Keratinocyte (primary cell): Measurements from ENCODE around the gene ZHX3. TPM values are rescaled to one million over a fixed set of nuclear protein-coding genes. Genes with fewer than 3 reads are reported as not detected.

Experiments
- DNase-seq: peaks from one replicate; pipeline ENCODE4 v3.0.0-alpha.2; 2011; ENCODE audit warnings: low read depth, missing footprints, low spot score
- FAIRE-seq: peaks from 2 replicates; lab custom pipeline; 2011; peaks lifted over from hg19 to GRCh38; lab: Jason Lieb, UNC
- H2AFZ ChIP-seq: 2 replicates; pipeline ENCODE4 v1.6.0; 2012; ENCODE audit warnings: low read length, control low read depth, inconsistent platforms; ENCODE audit not compliant: control insufficient read depth
- H3K27ac ChIP-seq: 2 replicates; pipeline ENCODE4 v1.5.1; 2011; ENCODE audit warnings: low read length; ENCODE audit not compliant: control insufficient read depth, insufficient read depth
- H3K27me3 ChIP-seq: 3 replicates; pipeline ENCODE4 v1.6.0; 2011; ENCODE audit warnings: low read length; ENCODE audit not compliant: control insufficient read depth, insufficient read depth; ENCODE audit errors: extremely low read depth
- H3K36me3 ChIP-seq, 2 experiments: 2 replicates in 1 of 2; 3 replicates in 1 of 2; pipeline ENCODE4 v1.5.1; 2011; ENCODE audit warnings: low read length in 2 of 2, mild to moderate bottlenecking in 1 of 2; ENCODE audit not compliant: control insufficient read depth in 2 of 2, insufficient read depth in 2 of 2; ENCODE audit errors: extremely low read depth in 1 of 2
- H3K4me1 ChIP-seq: 3 replicates; pipeline ENCODE4 v1.5.1; 2011; ENCODE audit warnings: low read length; ENCODE audit not compliant: control insufficient read depth, insufficient read depth; ENCODE audit errors: extremely low read depth
- H3K4me2 ChIP-seq: 3 replicates; pipeline ENCODE4 v1.6.0; 2011; ENCODE audit warnings: low read depth, low read length; ENCODE audit not compliant: control insufficient read depth, insufficient read depth; ENCODE audit errors: extremely low read depth
- H3K4me3 ChIP-seq, 3 experiments: fragments of 200-600 bp in 1 of 3; sonication (generic) in 1 of 3; 2 replicates in 2 of 3; 3 replicates in 1 of 3; pipeline ENCODE4 v1.5.1; 2011 to 2016; ENCODE audit warnings: low read length in 3 of 3, mild to moderate bottlenecking in 3 of 3, control low read depth in 2 of 3, inconsistent platforms in 1 of 3, low read depth in 1 of 3, mixed read lengths in 1 of 3, mixed run types in 1 of 3, moderate library complexity in 1 of 3; ENCODE audit not compliant: control insufficient read depth in 2 of 3, insufficient read depth in 2 of 3; ENCODE audit errors: extremely low read depth in 1 of 3
- H3K79me2 ChIP-seq: 2 replicates; pipeline ENCODE4 v1.6.0; 2012; ENCODE audit warnings: low read length; ENCODE audit not compliant: control insufficient read depth, insufficient read depth
- H3K9ac ChIP-seq: 3 replicates; pipeline ENCODE4 v1.6.0; 2011; ENCODE audit warnings: low read length; ENCODE audit not compliant: control insufficient read depth, insufficient read depth; ENCODE audit errors: extremely low read depth
- H3K9me1 ChIP-seq: 3 replicates; pipeline ENCODE4 v1.6.0; 2011; ENCODE audit warnings: low read length; ENCODE audit not compliant: control insufficient read depth, insufficient read depth; ENCODE audit errors: extremely low read depth
- H3K9me3 ChIP-seq: 2 replicates; pipeline ENCODE4 v1.5.1; 2012; ENCODE audit warnings: low read depth, low read length; ENCODE audit not compliant: control insufficient read depth
- H4K20me1 ChIP-seq: 3 replicates; pipeline ENCODE4 v1.6.0; 2011; ENCODE audit warnings: low read length; ENCODE audit not compliant: control insufficient read depth, insufficient read depth; ENCODE audit errors: extremely low read depth
- CTCF ChIP-seq, 3 experiments: IDR thresholded peaks in 1 of 3; conservative IDR thresholded peaks in 1 of 3; optimal IDR thresholded peaks in 1 of 3; 2 replicates in 2 of 3; 3 replicates in 1 of 3; pipeline versions ENCODE3 to v1.5.1; 2011; ENCODE audit warnings: low read length in 3 of 3, mild to moderate bottlenecking in 3 of 3, moderate library complexity in 2 of 3, control low read depth in 1 of 3, inconsistent platforms in 1 of 3; ENCODE audit not compliant: insufficient read depth in 2 of 3; ENCODE audit errors: extremely low read depth in 1 of 3
- EZH2 ChIP-seq: IDR thresholded peaks from one replicate; pipeline ENCODE4 v1.6.1; 2012; ENCODE audit warnings: inconsistent platforms, mild to moderate bottlenecking, low read length, moderate library complexity
- dilution Hi-C: fragments of 300-500 bp; cut with MboI; formaldehyde crosslinking; loops from one replicate; pipeline ENCODE4 v1.7.0; 2020; ENCODE audit warnings: low sequenced_read_pairs; ENCODE audit not compliant: extremely low pct_ligation_motif_present
- polyA plus RNA-seq, 5 experiments: library from polyadenylated mRNA; depleted of rRNA in 3 of 5; stranded (reverse) in 3 of 5; stranded (forward) in 1 of 5; unstranded in 1 of 5; fragments of >200 nt; gene quantifications; 1 replicate in 1 of 5; 2 replicates in 3 of 5; 3 replicates in 1 of 5; pipeline versions ENCODE4 v1.2.1 to v1.2.3, GENCODE V29; 2011 to 2012; ENCODE audit warnings: missing spikeins in 2 of 5, low read depth in 1 of 5, low replicate concordance in 1 of 5

The ZHX3 gene
- polyA plus RNA-seq, 1 donor (not counting 4 experiments of a cell fraction or from before 2014, with no cell fraction given): 16.5 TPM

DNA sequence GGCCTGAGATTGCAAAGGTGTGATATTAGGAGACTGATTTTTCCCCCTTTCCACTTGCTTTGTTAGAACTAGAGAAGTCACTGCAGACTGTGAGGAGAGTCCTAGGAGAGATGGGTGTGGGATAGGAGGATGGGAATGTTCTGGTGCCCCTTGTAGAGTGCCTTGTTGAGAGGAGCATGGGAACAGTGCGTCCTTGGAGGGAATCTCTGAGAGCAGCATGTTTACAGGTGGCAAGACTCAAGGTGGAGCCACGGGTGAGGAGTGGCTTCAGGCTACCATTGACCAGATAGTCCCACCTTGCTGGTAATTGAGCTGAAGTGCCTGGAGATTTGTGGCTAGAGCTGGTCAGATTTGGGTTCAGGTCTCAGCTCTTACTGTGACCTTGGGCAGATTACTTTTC, 174.2 kb downstream of the ZHX3 start:
- H3K9ac ChIP-seq: no peak overlapping the region
- no peaks in the 10 kb centered on the region for H3K27me3 ChIP-seq
- H3K36me3 ChIP-seq: peaks cover 0 to 2% of the 10 kb centered on the region in 2 experiments
- no peaks in the 10 kb centered on the region for H3K9me3 ChIP-seq
- no peak for FAIRE-seq
- no peak for TF ChIP-seq CTCF (optimal IDR thresholded peaks at IDR 0.05 in 1 of 3, IDR thresholded peaks at IDR 0.05 in 1 of 3, conservative IDR thresholded peaks at IDR 0.05 in 1 of 3; ENCODE audit: extremely low read depth in 1 of 3, insufficient read depth in 2 of 3, low read length in 3 of 3)
- H3K79me2 ChIP-seq: peaks cover 98% of the 10 kb centered on the region
- no peak for DNase-seq
- peaks cover 6% of the 10 kb centered on the region for H3K9me1 ChIP-seq
- peaks cover 13% of the 10 kb centered on the region for H4K20me1 ChIP-seq
- no peak overlapping the region for H3K4me2 ChIP-seq
- dilution Hi-C loops: no loop called here
- H3K4me3 ChIP-seq: no peak overlapping the region
- H3K27ac ChIP-seq: no peak overlapping the region
- peaks cover 18% of the 10 kb centered on the region for H3K4me1 ChIP-seq
- no peak overlapping the region for H2AFZ ChIP-seq

- no peak overlapping the region for H3K4me2 ChIP-seq
- H3K36me3 ChIP-seq: peaks cover 0 to 2% of the 10 kb centered on the region in 2 experiments
- no peak overlapping the region for H2AFZ ChIP-seq
- no peak for TF ChIP-seq EZH2
- TF ChIP-seq CTCF (optimal IDR thresholded peaks at IDR 0.05 in 1 of 3, IDR thresholded peaks at IDR 0.05 in 1 of 3, conservative IDR thresholded peaks at IDR 0.05 in 1 of 3; ENCODE audit: extremely low read depth in 1 of 3, insufficient read depth in 2 of 3, low read length in 3 of 3): no peak
- H3K9ac ChIP-seq: no peak overlapping the region
- dilution Hi-C loops: no loop called here
- H3K9me3 ChIP-seq: no peaks in the 10 kb centered on the region
- no peak overlapping the region for H3K4me3 ChIP-seq
- H4K20me1 ChIP-seq: peaks cover 13% of the 10 kb centered on the region
- peaks cover 98% of the 10 kb centered on the region for H3K79me2 ChIP-seq
- no peaks in the 10 kb centered on the region for H3K27me3 ChIP-seq
- H3K4me1 ChIP-seq: peaks cover 19% of the 10 kb centered on the region
- no peak for DNase-seq
- peaks cover 6% of the 10 kb centered on the region for H3K9me1 ChIP-seq
- FAIRE-seq: no peak
- H3K27ac ChIP-seq: no peak overlapping the region
Observed at GRCh38 chr20:41142919-41143318, 174.6 kb downstream of the ZHX3 start.
